Right lung (tissue), 5 donors: Measurements from ENCODE around the gene CTSE. TPM values are rescaled to one million over a fixed set of nuclear protein-coding genes. Genes with fewer than 3 reads are reported as not detected.

Experiments
- DNase-seq, 2 donors: peaks; one replicate each; pipeline ENCODE4 v3.0.0-alpha.2; 2013
- polyA plus RNA-seq, 5 donors: library from polyadenylated mRNA; unstranded; fragments of 120-200 nt; gene quantifications; one replicate each; pipeline versions ENCODE4 v1.2.1 to v1.2.3, GENCODE V29; 2013; ENCODE audit warnings: inconsistent platforms in 1 of 5, low replicate concordance in 1 of 5; ENCODE audit not compliant: insufficient read length in 5 of 5, insufficient read depth in 1 of 5

The CTSE gene
- polyA plus RNA-seq, 5 donors, result 0.33 to 1.5 (median 0.66) TPM

DNA sequence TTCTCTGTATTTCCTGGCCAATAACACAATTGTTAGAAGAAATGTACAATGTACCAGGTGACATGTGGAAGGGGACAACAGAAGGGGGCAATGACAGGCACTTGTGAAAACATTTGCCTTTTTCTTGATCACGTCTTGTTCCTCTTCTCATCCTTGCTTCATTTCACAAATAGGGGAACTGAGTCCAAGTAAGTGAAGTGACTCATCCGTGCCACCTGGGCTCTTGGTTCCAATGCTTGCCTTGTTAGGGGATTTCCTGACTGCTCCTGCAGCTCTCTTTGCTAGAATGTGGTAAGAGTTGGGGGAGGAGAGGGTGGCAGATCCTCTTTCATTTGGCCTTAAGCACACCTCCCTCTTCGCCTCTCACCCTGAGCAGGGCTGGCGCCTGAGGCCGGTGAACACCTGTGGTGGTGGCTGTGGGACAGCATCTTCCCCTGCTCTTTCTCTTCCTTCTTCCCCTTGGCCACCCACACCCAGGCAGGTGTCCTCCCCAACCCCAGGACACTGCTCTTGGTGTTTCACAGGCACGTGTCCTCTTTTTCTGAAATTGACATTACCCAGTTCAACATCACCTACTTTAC lies 27.1 kb upstream of the CTSE start:
- DNase-seq, result no peak

GRCh38 chr1:206049919-206050600 lies 26.4 kb upstream of the CTSE start:
- no peak for DNase-seq

GRCh38 chr1:206049293-206049692 lies 25.6 kb upstream of the CTSE start:
- no peak for DNase-seq

DNA sequence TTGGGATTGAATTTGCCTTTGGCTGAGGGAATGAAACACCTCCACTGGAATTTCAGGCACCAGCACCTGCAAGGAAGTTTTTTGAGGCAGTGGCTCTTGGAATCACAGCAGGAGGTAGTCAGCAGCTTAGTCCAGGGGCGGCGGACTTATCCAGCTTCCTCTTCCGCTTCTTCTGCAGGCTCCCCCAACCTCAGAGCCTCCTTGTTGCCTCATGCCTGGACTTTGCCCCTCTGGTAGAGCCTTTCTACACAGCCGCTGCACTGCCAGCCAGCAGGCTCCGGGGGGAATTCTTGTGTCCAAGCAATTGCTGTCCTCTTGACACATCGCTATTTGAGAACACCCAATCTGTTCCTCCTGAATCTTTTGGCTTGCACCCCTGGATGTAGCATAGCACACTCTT lies 24.9 kb upstream of the CTSE start:
- no peak for DNase-seq

- DNase-seq, result no peak
Measured at GRCh38 chr1:206047271-206047670, 23.6 kb upstream of the CTSE start.

DNA sequence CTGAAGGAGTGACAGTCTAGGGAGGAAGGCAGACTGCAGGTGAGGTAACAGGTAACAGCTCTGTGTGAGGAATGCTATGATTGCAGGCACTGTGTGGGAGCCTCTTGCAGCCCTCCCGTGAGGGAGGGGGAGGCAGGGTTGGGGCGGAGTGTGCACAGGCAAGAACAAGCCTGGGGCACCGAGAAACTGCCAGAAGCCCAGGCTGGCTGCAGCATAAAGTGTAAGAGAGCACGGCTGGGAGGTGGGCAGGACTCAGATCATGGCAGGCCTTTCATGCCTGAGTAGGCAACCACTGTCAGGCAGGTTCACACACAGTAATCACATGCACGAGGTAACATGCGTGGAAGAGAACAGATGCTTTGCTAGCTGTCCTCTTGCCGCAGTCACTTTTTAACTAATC lies 17.9 kb upstream of the CTSE start:
- no peak for DNase-seq

- DNase-seq, result no peak
Measured at GRCh38 chr1:206040328-206040727, 16.6 kb upstream of the CTSE start.

DNA sequence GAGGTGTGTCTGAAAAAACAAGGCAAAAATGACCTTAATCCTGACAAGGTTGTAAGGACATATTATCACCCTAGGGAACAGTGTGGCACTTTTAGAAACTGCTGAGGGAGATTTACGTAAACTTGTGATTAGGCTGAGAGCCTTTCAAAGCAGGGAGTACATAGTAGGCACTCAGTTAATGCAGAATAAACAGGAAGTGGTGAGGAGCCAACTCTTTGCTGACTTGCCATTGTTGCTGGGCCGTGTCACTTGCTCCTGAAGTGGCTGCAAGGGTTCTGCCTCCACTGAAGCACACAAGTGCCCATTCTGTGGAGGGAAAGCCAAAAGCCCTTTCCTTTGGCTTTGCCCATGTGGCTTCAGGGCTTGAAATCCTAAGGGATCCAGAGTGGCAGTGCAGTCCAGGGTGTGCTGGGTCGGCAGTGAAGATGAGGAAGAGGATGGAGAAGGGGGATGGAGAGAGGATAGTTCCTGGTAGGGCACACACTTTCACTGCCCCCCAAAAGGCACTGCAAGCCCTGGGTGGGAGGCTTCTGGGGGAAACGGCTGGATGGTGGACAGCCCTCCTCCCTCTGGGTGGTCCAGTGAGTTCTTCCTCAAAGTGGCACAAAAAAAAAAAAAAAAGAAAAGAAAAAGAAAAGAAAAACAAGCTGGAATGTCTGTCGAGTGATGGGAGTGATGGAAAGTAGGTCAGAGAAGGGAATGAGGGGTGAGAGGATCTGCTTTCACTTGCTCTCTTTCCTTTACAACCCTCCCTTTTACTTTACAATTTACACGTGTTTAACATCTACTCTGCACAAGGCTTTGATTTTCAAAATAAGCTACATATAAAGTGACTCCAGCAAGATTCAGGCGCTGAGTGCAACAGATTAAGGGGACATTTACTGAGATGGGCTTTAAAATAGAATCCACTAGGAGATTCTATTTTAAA lies 15.6 kb upstream of the CTSE start:
- DNase-seq, result no peak

DNA sequence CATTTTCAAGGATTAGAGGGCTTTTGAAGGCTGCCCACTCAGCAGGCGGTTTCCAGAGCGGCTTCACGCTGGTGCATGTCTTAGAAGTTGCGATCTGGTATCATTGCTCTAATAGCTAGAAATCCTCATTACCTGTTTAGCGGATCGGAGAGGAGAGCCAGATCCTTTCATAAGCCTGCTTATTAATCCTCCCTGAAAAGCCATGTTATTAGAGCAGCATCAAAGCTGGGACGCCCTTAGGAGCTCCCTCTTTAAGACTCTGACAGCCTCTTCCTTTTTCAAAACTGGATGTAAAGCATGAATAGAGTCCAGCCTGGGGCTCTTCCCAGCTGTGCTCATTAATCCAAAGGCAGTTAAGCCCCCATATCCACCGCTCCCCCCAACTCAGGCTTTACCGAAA lies 13.9 kb upstream of the CTSE start:
- DNase-seq, result no peak

- no peak for DNase-seq
Measured at GRCh38 chr1:206036663-206037455, 13.2 kb upstream of the CTSE start.

DNA sequence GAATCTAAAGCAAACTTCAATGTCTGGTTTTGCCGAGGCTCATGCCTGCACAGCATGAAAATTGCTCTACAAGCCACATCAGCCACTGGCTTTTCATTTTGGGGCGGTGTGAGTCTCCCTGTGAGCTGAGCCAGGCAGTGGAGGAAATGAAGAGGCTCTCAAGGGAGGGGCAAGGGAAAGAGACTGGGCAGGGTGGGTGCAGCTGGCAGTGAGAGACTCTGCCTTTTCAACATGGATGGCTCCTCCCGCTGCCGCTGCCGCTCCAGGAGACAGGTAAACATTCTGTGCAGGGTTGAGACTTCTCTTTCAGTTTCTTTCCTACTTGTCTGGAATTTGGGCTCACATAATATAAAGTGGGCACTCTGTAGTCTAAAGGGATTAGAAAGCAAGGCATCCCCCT lies 11.3 kb upstream of the CTSE start:
- no peak for DNase-seq

DNA sequence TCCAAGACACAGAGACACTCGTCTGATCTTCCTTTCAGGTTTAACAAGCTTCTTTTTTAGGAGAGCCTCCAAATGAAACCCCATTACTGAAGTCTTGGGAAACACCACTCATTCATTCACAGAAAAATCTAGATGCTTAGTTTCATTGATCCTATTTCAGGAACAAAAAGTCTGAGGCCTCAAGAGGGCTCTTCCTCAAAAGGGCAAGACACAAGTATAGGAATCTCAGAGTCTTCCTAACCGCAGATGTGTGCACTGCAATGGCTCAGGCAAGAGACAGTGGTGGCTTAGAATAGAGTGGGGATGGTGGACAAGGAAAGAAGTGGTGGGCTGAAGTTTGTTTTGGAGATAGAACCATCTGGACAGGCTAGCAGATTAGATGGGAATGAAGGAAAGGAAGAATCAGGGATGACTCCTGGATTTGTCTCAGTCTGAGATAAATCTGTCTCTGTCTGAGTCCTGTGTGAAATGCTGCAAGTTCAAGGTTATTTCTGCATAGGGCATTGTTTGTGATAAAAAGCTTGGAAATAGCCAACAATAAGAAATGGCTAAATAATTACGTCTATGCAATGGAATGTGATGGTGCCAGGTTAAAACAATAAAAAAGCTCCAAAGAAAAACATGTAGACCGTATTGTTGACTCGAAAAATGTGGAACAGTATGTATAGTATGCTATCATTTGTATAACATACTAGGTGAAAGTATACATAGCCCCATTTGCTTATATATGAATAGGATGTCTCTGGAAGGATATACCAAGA lies 8.9 kb upstream of the CTSE start:
- DNase-seq, result no peak

GRCh38 chr1:206030714-206031113 lies 7.0 kb upstream of the CTSE start:
- peak; percentile 28 to 34 for DNase-seq

DNA sequence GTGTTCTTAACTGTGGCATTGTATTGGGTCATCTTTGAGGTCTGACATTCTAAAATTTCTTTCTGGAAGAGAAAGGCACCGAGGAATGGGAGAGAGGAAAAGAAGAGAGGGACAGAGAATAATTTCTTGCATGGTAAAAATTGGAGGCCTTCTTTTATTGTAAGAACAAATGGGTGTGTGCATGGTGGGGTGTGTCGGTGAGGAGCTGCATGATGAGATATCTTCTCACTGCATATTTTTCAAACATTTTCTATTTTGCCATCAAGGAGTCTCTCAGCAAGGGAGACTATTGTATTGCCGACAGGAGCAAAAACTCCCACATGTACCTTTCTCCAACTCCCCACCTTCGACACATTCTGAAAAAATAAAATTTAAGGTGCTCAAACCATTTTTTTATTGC lies 6.5 kb upstream of the CTSE start:
- DNase-seq, result no peak

DNA sequence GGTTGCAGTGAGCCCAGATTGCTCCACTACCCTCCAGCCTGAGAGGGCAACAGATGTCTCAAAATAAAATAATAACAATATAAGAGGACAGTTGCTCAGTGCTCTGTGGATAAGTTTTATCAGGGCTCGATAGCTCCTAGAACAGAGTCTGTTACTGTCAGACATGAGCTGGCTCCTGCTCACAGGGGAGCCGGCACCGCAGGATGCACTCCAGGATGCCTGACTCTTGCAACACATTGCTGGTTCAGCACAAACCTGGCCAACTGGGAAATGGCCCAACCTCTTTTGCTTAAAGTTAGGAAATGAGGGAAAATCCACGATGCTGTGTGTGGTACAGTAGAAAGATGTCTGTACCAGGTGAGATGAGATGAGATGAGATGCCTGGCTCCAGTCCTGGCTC lies 5.8 kb upstream of the CTSE start:
- no peak for DNase-seq

DNA sequence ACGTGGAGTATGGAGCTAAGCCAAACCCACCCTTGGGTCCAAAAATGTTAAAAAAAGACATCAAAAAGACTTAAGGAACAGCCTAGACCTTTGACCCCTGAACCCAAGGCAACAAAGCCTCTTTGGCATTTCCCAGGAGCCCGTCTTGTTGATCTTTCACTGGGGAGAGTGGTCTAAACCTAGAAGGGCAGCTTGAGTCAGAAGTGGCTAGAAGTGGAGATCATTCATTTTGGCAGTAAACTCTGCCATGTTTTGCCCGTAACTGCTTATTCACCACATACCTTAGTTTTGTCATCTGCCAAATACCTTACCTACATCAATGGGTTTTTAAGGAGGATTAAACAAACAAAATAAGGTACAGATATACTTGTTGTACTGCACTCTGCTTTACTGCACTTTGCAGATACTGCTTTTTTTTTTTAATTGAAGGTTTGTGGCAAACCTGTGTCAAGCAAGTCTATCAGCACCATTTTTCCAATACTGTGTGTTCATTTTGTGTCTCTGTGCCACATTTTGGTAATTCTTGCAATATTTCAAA lies 1.7 kb upstream of the CTSE start:
- DNase-seq, result no peak

GRCh38 chr1:206022766-206023165 lies 929 bp downstream of the CTSE start:
- no peak for DNase-seq

- no peak for DNase-seq
Measured at GRCh38 chr1:206021626-206022365, 1.9 kb downstream of the CTSE start.

DNA sequence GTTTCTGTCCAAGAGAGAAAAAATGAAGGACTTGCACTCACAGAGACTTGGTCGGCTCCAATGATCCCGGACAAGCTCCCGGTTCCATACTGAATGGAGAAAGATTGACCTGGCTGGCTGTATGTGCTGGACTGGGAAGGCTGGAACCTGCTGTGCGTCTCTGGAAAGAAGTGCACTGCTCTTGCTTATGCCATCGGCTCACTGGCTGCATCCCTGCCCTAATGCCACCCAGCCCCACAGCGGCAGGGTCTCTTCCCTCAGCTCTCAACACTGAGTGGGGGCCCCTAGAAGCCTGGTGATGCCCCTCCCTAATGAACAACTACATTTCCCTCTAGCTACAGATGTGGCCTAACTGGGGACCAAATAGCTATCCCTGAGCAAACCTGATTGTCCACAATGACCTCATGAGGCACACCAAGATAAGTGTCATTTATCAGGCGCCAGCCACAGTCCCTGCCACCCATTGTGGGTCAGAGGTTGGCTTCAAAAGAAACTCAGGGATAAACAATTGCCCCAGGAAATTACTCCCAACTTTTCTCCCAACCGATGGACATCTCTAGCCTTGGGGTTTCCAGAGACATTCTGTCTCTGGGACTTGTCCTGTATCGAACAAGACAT lies 2.6 kb downstream of the CTSE start:
- DNase-seq, result no peak
